Thyroid gland (tissue), 4 donors: ENCODE measurements around the gene TCP11. TPM values are rescaled to one million over a fixed set of nuclear protein-coding genes. Genes with fewer than 3 reads are reported as not detected.

Experiments
- DNase-seq, 2 donors: peaks; one replicate each; pipeline ENCODE4 v3.0.0-alpha.2; 2019
- H3K27ac ChIP-seq, 3 donors: fragments of 200-600 bp; sonication (generic); 1 replicate in 2 of 3; 2 replicates in 1 of 3; pipeline ENCODE4 v1.5.1; 2016 to 2019; ENCODE audit warnings: mild to moderate bottlenecking in 1 of 3, moderate library complexity in 1 of 3
- H3K27me3 ChIP-seq: fragments of 200-600 bp; sonication (generic); one replicate; pipeline ENCODE4 v1.5.1; 2019
- H3K36me3 ChIP-seq, 2 donors: fragments of 200-600 bp; sonication (generic); one replicate each; pipeline ENCODE4 v1.5.1; 2016 to 2019
- H3K4me1 ChIP-seq, 2 donors: fragments of 200-600 bp; sonication (generic); one replicate each; pipeline ENCODE4 v1.5.1; 2017 to 2019
- H3K4me3 ChIP-seq, 3 donors: fragments of 200-600 bp; sonication (generic); replicated peaks in 1 of 3; 1 replicate in 2 of 3; 2 replicates in 1 of 3; pipeline ENCODE4 v1.5.1; 2016; ENCODE audit warnings: mild to moderate bottlenecking in 1 of 3
- H3K9me3 ChIP-seq: fragments of 200-600 bp; sonication (generic); one replicate; pipeline ENCODE4 v1.5.1; 2017
- CTCF ChIP-seq, 6 experiments: fragments of 200-600 bp in 3 of 6; fragments of 450-650 bp in 3 of 6; sonication (generic) in 3 of 6; IDR thresholded peaks; one replicate each; pipeline ENCODE4 v1.5.1; 2016 to 2019; ENCODE audit warnings: antibody characterized with exemption in 6 of 6, mild to moderate bottlenecking in 2 of 6, inconsistent platforms in 1 of 6, moderate library complexity in 1 of 6
- POLR2A ChIP-seq, 2 donors: fragments of 450-650 bp; IDR thresholded peaks; one replicate each; pipeline ENCODE4 v1.6.1; 2017; ENCODE audit warnings: antibody characterized with exemption in 2 of 2, mild to moderate bottlenecking in 2 of 2, moderate library complexity in 1 of 2
- WGBS, 2 donors: methylation state at CpG; one replicate each; pipeline ENCODE4 v1.1.5; 2017; 5-methylcytosine and 5-hydroxymethylcytosine counted together
- intact Hi-C: fragments of 100-400 bp; cut with DNase I; formaldehyde crosslinking; loops from one replicate; pipeline ENCODE4 v1.15.1; 2023
- total RNA-seq, 4 donors: library from RNA; depleted of rRNA; stranded (reverse); fragments of >200 nt; gene quantifications; one replicate each; pipeline ENCODE4 v1.2.3, GENCODE V29; 2016

TCP11 gene
- total RNA-seq, 4 donors from 2014 or later: 1.0 to 2.8 TPM; not detected in 2

DNA sequence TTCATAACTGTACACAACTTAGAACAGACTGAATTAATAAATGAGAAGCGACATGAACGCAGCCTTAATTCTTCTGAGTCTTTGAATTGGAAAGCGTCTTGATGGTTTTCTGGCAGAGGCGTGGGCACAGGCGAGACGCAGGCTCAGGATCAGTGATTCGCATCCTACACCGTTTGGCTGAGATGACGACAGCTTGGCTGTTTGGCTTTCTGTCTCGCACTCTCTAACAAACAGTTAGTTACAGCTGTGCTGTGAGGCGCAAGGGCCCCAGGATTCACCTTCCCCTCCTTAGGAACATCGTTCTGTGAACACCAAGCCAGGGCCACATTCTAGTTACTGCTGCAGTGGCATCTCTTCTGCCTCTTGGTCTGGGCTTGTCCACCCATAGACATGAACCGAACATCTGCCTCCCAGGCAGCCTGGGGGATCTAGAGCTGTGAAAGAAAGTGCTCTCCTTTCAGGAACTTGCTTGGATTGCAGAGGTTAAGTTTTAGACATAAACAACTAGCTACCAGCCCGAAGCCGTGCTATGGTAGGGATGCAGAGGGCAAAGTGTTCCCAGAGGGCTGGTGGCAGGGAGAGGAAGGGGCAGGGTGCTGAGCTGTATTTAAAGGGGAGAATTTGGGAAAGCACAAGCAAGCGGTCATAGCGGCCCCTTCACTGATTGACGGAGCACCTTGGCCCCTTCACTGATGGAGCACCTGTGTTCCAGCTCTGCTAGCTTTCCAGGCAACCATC, 49.6 kb downstream of the TCP11 start:
- intact Hi-C loops: no loop called here
- H3K27me3 ChIP-seq: no peaks in the 10 kb centered on the region
- TF ChIP-seq CTCF (IDR thresholded peaks at IDR 0.05): no peak
- no peak for TF ChIP-seq POLR2A (IDR thresholded peaks at IDR 0.05)
- H3K4me1 ChIP-seq: peaks cover 7 to 15% of the 10 kb centered on the region in 2 donors
- no peak overlapping the region for H3K4me3 ChIP-seq
- no peak overlapping the region for H3K27ac ChIP-seq
- 88 to 95% methylated on average over 18 of the region's 18 CpGs for WGBS, 2 donors
- DNase-seq: no peak
- H3K9me3 ChIP-seq: no peaks in the 10 kb centered on the region
- peaks cover 29 to 32% of the 10 kb centered on the region in 2 donors for H3K36me3 ChIP-seq

- Histone ChIP-seq H3K36me3 (peaks cover 35 to 40% of the 10 kb centered on the region in 2 donors), H3K27ac (no peak overlapping the region), H3K4me3 (no peak overlapping the region), H3K4me1 (peaks cover 0 to 8% of the 10 kb centered on the region in 2 donors), H3K27me3 (no peaks in the 10 kb centered on the region), H3K9me3 (no peaks in the 10 kb centered on the region)
- no peak for DNase-seq
- 83 to 85% methylated on average over 10 of the region's 10 CpGs for WGBS, 2 donors
- intact Hi-C loops: no loop called here
- TF ChIP-seq CTCF (IDR thresholded peaks at IDR 0.05): no peak
- TF ChIP-seq POLR2A (IDR thresholded peaks at IDR 0.05): no peak
Observed at GRCh38 chr6:35090734-35091133, 50.4 kb downstream of the TCP11 start.

- Histone ChIP-seq H3K27ac (no peak overlapping the region), H3K36me3 (peaks cover 42 to 47% of the 10 kb centered on the region in 2 donors), H3K4me3 (no peak overlapping the region), H3K4me1 (peaks cover 0 to 5% of the 10 kb centered on the region in 2 donors), H3K27me3 (no peaks in the 10 kb centered on the region), H3K9me3 (no peaks in the 10 kb centered on the region)
- DNase-seq: no peak
- no peak for TF ChIP-seq POLR2A (IDR thresholded peaks at IDR 0.05)
- TF ChIP-seq CTCF (IDR thresholded peaks at IDR 0.05): no peak
- WGBS, 2 donors: 90 to 94% methylated on average over 15 of the region's 15 CpGs
- intact Hi-C loops: no loop called here
Observed at GRCh38 chr6:35089935-35090505, 51.1 kb downstream of the TCP11 start.

DNA sequence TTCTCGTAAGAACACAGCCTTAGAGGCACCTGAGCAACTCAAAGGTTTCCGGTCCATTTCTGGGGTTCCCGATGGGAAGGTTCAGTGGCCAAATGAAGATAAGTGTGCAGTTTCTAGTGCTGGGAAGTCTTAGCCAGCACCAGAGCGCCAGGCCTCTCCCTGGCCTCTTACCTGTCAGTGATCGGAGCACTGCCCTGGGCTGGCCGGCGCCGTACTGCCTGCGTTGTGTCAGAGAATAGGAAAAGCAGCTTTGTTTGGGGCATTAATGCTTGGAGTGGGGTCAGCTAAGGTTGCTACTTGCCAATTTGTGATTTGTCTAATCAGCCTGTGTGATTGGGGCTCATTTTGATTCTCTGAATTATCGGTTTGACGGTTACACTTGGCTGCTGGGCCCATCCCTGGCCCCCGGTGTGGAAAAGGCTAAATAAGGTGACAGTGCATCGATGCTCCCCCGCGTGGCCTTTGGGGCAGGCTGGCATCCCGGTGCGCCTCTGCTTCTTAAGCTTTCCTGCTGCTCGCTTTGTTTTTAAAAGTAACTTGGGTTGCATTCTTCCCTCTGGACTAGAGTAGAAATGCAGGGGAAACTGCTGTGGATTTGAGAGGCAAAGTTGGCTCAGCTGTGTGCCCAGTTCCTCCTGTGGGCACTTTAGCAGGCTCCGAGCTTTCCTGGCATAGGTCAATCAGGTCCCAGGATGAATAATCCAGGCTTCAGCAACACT, 51.8 kb downstream of the TCP11 start:
- TF ChIP-seq POLR2A (IDR thresholded peaks at IDR 0.05): no peak
- TF ChIP-seq CTCF (IDR thresholded peaks at IDR 0.05): no peak
- 94% methylated on average over 13 to 19 of the region's 19 CpGs for WGBS, 2 donors
- H3K4me1 ChIP-seq: peaks cover 0 to 5% of the 10 kb centered on the region in 2 donors
- no peak for DNase-seq
- H3K9me3 ChIP-seq: no peaks in the 10 kb centered on the region
- no peaks in the 10 kb centered on the region for H3K27me3 ChIP-seq
- intact Hi-C loops: no loop called here
- H3K27ac ChIP-seq: no peak overlapping the region
- H3K4me3 ChIP-seq: no peak overlapping the region
- peaks cover 48 to 54% of the 10 kb centered on the region in 2 donors for H3K36me3 ChIP-seq
